HAP-1 (cell line): Measurements from ENCODE around the gene MMD.
"Not testable (repeated sequence)": the region's sequence is repeated elsewhere in the genome, so short reads cannot be mapped to it uniquely, and the experiment has no call there.

Source experiments
- DNase-seq, 2 experiments: peaks; one replicate each; pipeline ENCODE4 v3.0.0-alpha.2; 2016 to 2020; ENCODE audit warnings: low spot score in 2 of 2
- H3K27me3 ChIP-seq: fragments of 250-450 bp; sonication (Bioruptor Pico); 2 replicates; pipeline ENCODE4 v1.5.1; 2020; ENCODE audit warnings: low read depth, mild to moderate bottlenecking, moderate library complexity
- H3K36me3 ChIP-seq: fragments of 250-450 bp; sonication (Bioruptor Pico); replicated peaks from 2 replicates; pipeline ENCODE4 v1.5.1; 2020; ENCODE audit warnings: mild to moderate bottlenecking
- H3K4me1 ChIP-seq: fragments of 250-450 bp; sonication (Bioruptor Pico); 2 replicates; pipeline ENCODE4 v1.5.1; 2020; ENCODE audit warnings: mild to moderate bottlenecking
- H3K4me3 ChIP-seq: fragments of 250-450 bp; sonication (Bioruptor Pico); 2 replicates; pipeline ENCODE4 v1.5.1; 2020; ENCODE audit warnings: mild to moderate bottlenecking, moderate library complexity
- H3K9me3 ChIP-seq: fragments of 250-450 bp; sonication (Bioruptor Pico); 2 replicates; pipeline ENCODE4 v1.5.1; 2020; ENCODE audit warnings: mild to moderate bottlenecking, moderate library complexity
- in situ Hi-C: fragments of 300-500 bp; cut with MboI; formaldehyde crosslinking; loops from 3 replicates; pipeline ENCODE4 v1.14.3; 2020; ENCODE audit warnings: low sequenced_read_pairs, inconsistent platforms, mixed read lengths

MMD gene

DNA sequence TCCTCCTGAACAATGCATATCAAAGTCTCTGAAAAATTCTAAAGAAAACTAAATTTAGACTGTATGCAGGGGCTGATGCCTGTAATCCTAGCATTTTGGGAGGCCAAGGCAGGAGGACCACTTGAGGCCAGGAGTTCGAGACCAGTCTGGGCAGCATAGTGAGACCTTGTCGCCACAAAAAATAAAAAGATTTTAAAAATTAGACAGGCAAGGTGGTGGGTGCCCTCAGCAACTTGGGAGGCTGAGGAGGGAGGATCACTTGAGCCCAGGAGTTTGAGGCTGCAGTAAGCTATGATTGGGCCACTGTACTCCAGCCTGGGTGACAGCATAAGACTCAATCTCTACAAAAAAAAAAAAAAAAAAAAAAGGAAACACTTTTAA is 30.1 kb upstream of the MMD start:
- Histone ChIP-seq H3K4me3 (no peak overlapping the region), H3K27me3 (no peaks in the 10 kb centered on the region), H3K4me1 (peaks cover 13% of the 10 kb centered on the region), H3K9me3 (no peaks in the 10 kb centered on the region), H3K36me3 (no peaks in the 10 kb centered on the region)
- DNase-seq: no peak
- in situ Hi-C loops: no loop called here

DNA sequence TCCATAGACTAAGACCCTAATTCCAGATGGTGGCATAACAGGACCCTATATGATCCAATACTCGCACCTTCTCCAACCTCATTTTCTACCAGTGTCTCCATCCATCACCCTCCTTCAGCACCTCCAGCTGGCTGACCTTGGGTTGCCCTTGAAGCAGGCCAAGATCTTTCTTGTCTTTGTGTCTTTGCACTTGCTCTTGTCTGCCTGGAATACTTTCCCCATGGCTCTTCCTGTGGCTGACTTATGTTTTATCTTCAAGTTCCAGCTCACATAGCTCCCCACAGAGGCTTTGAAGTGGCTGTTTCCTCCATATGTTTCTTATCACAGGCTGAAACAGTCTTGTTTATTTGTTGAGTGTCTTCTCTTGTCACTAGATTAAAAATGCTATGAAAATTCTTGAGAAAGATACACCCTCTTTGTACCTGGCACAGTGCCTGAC is 29.6 kb upstream of the MMD start:
- DNase-seq: no peak
- H3K36me3 ChIP-seq: no peaks in the 10 kb centered on the region
- no peaks in the 10 kb centered on the region for H3K9me3 ChIP-seq
- H3K27me3 ChIP-seq: no peaks in the 10 kb centered on the region
- H3K4me1 ChIP-seq: peaks cover 13% of the 10 kb centered on the region
- no peak overlapping the region for H3K4me3 ChIP-seq
- in situ Hi-C loops: no loop called here

- in situ Hi-C loops: no loop called here
- Histone ChIP-seq H3K9me3 (no peaks in the 10 kb centered on the region), H3K4me1 (peaks cover 13% of the 10 kb centered on the region), H3K4me3 (no peak overlapping the region), H3K27me3 (no peaks in the 10 kb centered on the region), H3K36me3 (no peaks in the 10 kb centered on the region)
- no peak for DNase-seq
These were observed 28.7 kb upstream of the MMD start for GRCh38 chr17:55450232-55450825.

- in situ Hi-C loops: no loop called here
- no peaks in the 10 kb centered on the region; the same call in 1 of the 2 replicates for H3K4me1 ChIP-seq
- H3K36me3 ChIP-seq: no peaks in the 10 kb centered on the region
- no peaks in the 10 kb centered on the region for H3K9me3 ChIP-seq
- no peak for DNase-seq
- H3K27me3 ChIP-seq: no peaks in the 10 kb centered on the region
- no peak overlapping the region for H3K4me3 ChIP-seq
These were observed 27.0 kb upstream of the MMD start for GRCh38 chr17:55448681-55449080.

DNA sequence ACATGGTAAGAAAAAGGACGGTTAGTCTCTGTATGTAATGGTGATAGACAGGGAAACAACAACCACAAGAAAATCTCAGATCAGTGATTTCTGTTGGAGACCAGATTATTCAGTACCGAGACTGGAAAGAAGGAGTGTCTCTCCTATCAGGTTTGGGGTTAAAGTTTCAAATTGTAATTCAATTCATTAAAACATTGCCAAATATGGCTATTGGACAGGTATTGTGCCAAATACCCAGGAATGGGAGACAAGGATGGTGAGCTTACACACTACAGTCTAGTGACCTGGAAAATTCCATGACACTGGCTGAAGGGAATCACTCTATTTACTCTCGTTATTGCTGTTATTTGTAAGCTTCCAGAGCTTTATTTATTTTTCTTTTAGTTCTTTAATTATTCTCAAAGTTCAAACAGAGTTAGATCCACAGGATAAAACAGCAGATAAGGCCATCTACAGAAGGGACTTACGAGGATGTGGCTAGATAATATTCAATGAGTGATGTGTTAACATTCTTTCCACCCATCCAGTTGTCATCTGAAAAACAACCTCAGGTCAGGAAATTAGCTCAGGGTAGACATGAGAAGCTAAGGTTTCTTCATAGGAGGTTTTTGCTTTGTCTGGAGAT is 25.1 kb upstream of the MMD start:
- Histone ChIP-seq H3K4me1 (no peaks in the 10 kb centered on the region), H3K9me3 (no peaks in the 10 kb centered on the region), H3K4me3 (no peak overlapping the region), H3K27me3 (no peaks in the 10 kb centered on the region), H3K36me3 (no peaks in the 10 kb centered on the region)
- DNase-seq: no peak
- in situ Hi-C loops: no loop called here

- H3K36me3 ChIP-seq, H3K27me3 ChIP-seq, in situ Hi-C loops, H3K9me3 ChIP-seq, H3K4me3 ChIP-seq, DNase-seq, H3K4me1 ChIP-seq: not testable (repeated sequence)
These were observed 24.4 kb upstream of the MMD start for GRCh38 chr17:55446004-55446403.

DNA sequence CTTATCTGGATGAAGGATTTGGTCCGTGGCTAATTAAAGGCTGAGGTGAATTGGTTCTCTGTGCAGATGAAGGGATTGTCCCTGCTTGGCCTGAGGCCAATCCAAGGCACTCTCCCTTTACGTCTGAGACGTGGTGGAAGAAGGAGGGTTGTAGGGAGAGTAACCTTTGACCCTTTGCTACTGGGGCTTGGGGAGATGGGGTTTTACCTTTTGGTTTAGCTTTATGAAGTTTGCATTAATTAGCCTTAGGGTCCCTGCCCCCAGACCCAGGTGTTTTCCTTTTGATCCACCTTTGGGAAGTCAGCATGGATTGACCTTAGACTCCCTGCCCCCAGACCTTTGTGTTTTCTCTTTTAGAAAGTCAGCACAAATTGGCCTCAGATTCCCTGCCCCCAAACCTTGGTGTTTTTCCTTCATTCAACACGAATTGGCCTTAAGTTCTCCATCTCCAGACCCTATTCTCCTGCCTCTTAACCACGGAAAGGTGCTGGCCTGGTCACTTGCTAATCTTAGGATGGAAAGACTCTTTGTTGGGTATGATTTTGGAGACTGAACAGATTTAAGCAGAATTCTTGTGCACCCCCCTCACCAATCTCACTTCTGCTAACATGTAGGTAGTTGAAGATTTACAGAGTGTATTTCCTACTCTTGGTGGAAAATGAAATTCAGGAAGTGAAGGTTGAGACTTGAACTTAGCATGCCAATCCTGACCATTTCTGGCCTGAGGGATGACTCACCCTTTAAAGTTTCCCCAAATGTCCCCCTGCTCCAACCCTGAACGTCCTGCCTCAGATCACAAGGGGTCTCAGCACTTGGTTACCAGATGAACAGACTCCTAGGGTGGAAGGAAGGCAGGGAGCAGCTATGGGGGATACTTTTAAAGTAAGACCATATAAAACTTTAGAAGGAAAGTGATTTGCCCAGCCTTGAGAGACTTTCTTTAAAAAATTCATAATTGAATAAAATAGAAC is 23.1 kb upstream of the MMD start:
- H3K36me3 ChIP-seq: no peaks in the 10 kb centered on the region
- in situ Hi-C loops: no loop called here
- no peaks in the 10 kb centered on the region for H3K9me3 ChIP-seq
- H3K27me3 ChIP-seq: no peaks in the 10 kb centered on the region
- no peak overlapping the region for H3K4me3 ChIP-seq
- DNase-seq: no peak
- H3K4me1 ChIP-seq: no peaks in the 10 kb centered on the region

DNA sequence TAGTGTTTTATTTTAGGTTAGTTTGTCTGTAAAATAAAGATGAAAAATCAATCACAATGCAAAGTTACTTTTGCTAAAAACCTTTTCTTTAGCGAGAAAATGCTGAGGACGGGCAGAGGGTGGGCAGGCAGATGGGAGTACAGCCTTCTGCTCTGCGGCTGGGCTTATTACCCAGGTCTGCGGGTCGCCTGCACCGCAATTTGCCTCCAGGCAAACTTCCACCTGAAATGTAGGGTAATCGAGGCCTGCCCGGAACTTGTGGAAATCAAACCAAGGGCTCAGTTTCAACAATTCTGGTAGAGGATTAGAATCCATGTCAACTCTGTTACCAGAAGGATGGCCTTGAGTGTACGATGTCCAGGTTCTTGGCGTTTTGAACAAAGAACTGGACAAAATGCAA is 22.3 kb upstream of the MMD start:
- no peak for DNase-seq
- Histone ChIP-seq H3K9me3 (no peaks in the 10 kb centered on the region), H3K36me3 (no peaks in the 10 kb centered on the region), H3K27me3 (no peaks in the 10 kb centered on the region), H3K4me1 (peaks cover 5% of the 10 kb centered on the region; the same call in 1 of the 2 replicates), H3K4me3 (no peak overlapping the region)
- in situ Hi-C loops: no loop called here

DNA sequence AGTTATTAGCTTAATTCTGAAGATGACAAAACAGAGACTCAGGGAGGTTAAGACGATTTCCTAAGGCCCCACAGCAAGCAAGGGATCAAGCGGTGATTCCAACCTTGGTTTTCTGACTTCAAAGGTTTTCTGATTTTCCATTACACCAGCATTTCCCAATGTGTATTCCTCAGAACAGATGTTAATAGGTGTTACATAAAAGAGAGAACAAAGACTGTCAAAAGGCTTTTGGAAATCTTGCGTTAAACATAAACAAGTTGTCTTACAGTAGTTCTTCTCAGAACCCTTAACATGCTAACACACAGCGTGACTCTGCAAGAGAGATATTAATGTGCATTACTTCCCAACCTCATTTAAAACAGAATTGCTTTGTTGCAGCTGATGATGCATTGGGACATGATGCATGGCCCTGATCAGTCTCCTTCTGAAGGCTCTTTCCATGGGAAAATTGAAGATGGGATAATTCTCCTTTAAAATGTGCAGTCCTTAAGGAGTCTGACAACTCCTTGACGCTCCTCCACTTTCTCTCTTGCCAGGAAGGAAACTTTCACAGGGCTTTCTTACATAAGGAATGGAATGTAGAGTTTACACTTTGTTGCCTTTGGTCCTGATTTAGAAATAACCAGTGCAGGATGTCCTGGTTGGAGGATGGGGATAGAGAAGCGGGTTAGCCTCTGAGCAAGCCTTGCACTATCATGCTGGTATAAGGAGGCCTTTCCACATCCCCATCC is 21.5 kb upstream of the MMD start:
- no peaks in the 10 kb centered on the region for H3K36me3 ChIP-seq
- in situ Hi-C loops: no loop called here
- peak in 1 of 2 experiments; percentile 16 for DNase-seq
- H3K27me3 ChIP-seq: no peaks in the 10 kb centered on the region
- peaks cover 5% of the 10 kb centered on the region; the same call in 1 of the 2 replicates for H3K4me1 ChIP-seq
- H3K4me3 ChIP-seq: no peak overlapping the region
- H3K9me3 ChIP-seq: no peaks in the 10 kb centered on the region

- no peak overlapping the region for H3K4me3 ChIP-seq
- in situ Hi-C loops: no loop called here
- no peaks in the 10 kb centered on the region for H3K27me3 ChIP-seq
- peaks cover 8% of the 10 kb centered on the region for H3K4me1 ChIP-seq
- H3K36me3 ChIP-seq: no peaks in the 10 kb centered on the region
- no peak for DNase-seq
- no peaks in the 10 kb centered on the region for H3K9me3 ChIP-seq
These were observed 20.8 kb upstream of the MMD start for GRCh38 chr17:55442462-55442861.

GRCh38 chr17:55441544-55441943 is 19.9 kb upstream of the MMD start:
- H3K36me3 ChIP-seq: no peaks in the 10 kb centered on the region
- peaks cover 10% of the 10 kb centered on the region for H3K4me1 ChIP-seq
- H3K9me3 ChIP-seq: no peaks in the 10 kb centered on the region
- H3K27me3 ChIP-seq: no peaks in the 10 kb centered on the region
- in situ Hi-C loops: no loop called here
- no peak for DNase-seq
- no peak overlapping the region for H3K4me3 ChIP-seq

- in situ Hi-C loops: no loop called here
- no peaks in the 10 kb centered on the region for H3K27me3 ChIP-seq
- no peaks in the 10 kb centered on the region for H3K36me3 ChIP-seq
- no peaks in the 10 kb centered on the region for H3K9me3 ChIP-seq
- peaks cover 10% of the 10 kb centered on the region for H3K4me1 ChIP-seq
- DNase-seq: no peak
- no peak overlapping the region for H3K4me3 ChIP-seq
These were observed 18.8 kb upstream of the MMD start for GRCh38 chr17:55440391-55440790.

DNA sequence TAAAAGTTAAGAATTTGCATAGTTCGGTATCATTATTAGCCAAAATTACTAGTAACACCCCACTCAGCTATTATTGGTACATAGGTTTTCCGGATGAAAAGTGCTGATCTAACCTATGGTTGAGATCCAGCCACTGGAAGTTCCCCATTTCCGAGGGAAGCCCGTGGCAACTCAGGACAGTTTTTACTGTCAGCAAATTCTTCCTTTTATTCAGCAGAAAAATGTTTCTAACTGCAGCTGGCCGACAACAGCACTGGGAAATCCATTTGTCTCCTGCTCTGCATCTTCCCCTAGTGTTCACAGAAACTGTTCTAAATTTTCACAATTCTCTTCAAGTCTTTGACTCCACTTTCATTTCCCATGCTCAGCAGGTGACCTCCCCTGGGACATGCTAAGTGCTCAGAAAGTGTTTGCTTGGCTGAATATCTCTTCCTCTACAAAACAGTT is 15.5 kb upstream of the MMD start:
- no peaks in the 10 kb centered on the region for H3K9me3 ChIP-seq
- in situ Hi-C loops: no loop called here
- no peaks in the 10 kb centered on the region for H3K27me3 ChIP-seq
- no peak overlapping the region for H3K4me3 ChIP-seq
- H3K36me3 ChIP-seq: no peaks in the 10 kb centered on the region
- H3K4me1 ChIP-seq: peaks cover 10% of the 10 kb centered on the region
- peak; percentile 24 for DNase-seq
